ENCODE results near the gene COL27A1. TPM values are rescaled to one million over a fixed set of nuclear protein-coding genes. Genes with fewer than 3 reads are reported as not detected.

Gene COL27A1
- total and polyA plus RNA-seq, 9 of the 15 experiments (the other 6 are each of a cell fraction or from before 2014, with no cell fraction given), result 0.07 TPM; not detected in 8

DNA sequence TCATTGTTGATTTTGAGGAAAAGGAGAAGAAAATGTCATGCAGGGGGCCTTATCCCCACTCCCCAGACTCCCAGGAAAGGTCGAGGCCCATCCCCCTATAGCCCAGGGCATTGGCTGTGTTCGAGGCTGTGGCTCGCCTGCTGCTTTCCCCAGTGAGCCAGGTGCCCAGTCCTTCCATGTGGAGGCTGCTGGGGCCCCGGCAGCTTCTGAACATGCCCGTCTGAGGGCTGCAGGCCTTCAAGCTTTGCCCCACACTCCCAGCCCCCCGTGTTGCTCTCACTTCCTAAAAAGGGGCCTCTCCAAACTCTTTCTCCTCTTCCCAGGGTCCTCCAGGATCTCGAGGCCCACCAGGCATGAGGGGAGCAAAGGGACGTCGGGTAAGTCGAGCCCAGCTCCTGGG, 102.9 kb downstream of the COL27A1 start:
- Histone ChIP-seq H3K27me3 (ENCODE audit: control insufficient read depth in 2 of 2, insufficient read depth in 2 of 2, low read length in 2 of 2) (peaks cover 7 to 73% of the 10 kb centered on the region in 2 experiments; a peak in 4 of 5 replicates), H3K9me1 (ENCODE audit: control insufficient read depth, insufficient read depth, low read length) (no peaks in the 10 kb centered on the region), H3K79me2 (ENCODE audit: control insufficient read depth, insufficient read depth, low read length) (no peaks in the 10 kb centered on the region), H3K27ac (ENCODE audit: extremely low read depth, low read depth, low read length) (no peak overlapping the region), H3K36me3 (ENCODE audit: control insufficient read depth, insufficient read depth, low read length) (no peaks in the 10 kb centered on the region), H3K9ac (ENCODE audit: insufficient read depth in 1 of 2, low read depth in 2 of 2, low read length in 2 of 2) (no peak overlapping the region), H3K4me1 (replicated peaks in 1 of 2; ENCODE audit: control insufficient read depth in 2 of 2, insufficient read depth in 2 of 2, low read length in 2 of 2) (no peaks in the 10 kb centered on the region), H3K9me3 (replicated peaks; ENCODE audit: control insufficient read depth, insufficient read depth, low read depth, low read length) (no peaks in the 10 kb centered on the region), H3K4me2 (ENCODE audit: insufficient read depth, low read length) (no peak overlapping the region), H2AFZ (ENCODE audit: low read depth, low read length) (no peak overlapping the region), H3K4me3 (no peak overlapping the region), H4K20me1 (replicated peaks; ENCODE audit: control insufficient read depth, insufficient read depth, low read length) (peaks cover 13% of the 10 kb centered on the region)
- TF ChIP-seq, protein P1, sequence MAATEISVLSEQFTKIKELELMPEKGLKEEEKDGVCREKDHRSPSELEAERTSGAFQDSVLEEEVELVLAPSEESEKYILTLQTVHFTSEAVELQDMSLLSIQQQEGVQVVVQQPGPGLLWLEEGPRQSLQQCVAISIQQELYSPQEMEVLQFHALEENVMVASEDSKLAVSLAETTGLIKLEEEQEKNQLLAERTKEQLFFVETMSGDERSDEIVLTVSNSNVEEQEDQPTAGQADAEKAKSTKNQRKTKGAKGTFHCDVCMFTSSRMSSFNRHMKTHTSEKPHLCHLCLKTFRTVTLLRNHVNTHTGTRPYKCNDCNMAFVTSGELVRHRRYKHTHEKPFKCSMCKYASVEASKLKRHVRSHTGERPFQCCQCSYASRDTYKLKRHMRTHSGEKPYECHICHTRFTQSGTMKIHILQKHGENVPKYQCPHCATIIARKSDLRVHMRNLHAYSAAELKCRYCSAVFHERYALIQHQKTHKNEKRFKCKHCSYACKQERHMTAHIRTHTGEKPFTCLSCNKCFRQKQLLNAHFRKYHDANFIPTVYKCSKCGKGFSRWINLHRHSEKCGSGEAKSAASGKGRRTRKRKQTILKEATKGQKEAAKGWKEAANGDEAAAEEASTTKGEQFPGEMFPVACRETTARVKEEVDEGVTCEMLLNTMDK (IDR thresholded peaks at IDR 0.05; ENCODE audit: borderline replicate concordance, insufficient read depth, low read depth, low read length, poor library complexity, severe bottlenecking), result no peak
- TF ChIP-seq THRAP3 (IDR thresholded peaks at IDR 0.05; ENCODE audit: borderline replicate concordance), result no peak
- ChIA-PET CTCF (ENCODE audit: low intra/inter-chr PET ratio) (no interaction called here), POLR2A (no interaction called here)
- WGBS (ENCODE audit: insufficient coverage, low coverage, missing lambda C conversion rate), result 1% methylated on average over 10 of the region's 10 CpGs
- DNase-seq (ENCODE audit: extremely low read depth in 1 of 4, low spot score in 3 of 4), result no peak
- no TSS peak for BruUV-seq (replicated peaks)
- in situ Hi-C loops (cut with MboI), result no loop called here
- FAIRE-seq, result no peak
- ATAC-seq, result no peak
- intact Hi-C loops (cut with micrococcal nuclease), result no loop called here

All from K562 (cell line).